GM20000 (cell line): ENCODE data around the gene OR4F15.
"Not testable (repeated sequence)": the region's sequence is repeated elsewhere in the genome, so short reads cannot be mapped to it uniquely, and the experiment has no call there.

Experiments
- DNase-seq: peaks from one replicate; pipeline ENCODE4 v3.0.0; 2012; ENCODE audit warnings: low spot score
- TF ChIP-seq, protein P1 (sequence below): IDR thresholded peaks from 2 replicates; pipeline ENCODE4 v1.5.1; 2012; ENCODE audit warnings: mild to moderate bottlenecking, control low read depth; ENCODE audit errors: extremely low read depth, missing control alignments

OR4F15 gene

DNA sequence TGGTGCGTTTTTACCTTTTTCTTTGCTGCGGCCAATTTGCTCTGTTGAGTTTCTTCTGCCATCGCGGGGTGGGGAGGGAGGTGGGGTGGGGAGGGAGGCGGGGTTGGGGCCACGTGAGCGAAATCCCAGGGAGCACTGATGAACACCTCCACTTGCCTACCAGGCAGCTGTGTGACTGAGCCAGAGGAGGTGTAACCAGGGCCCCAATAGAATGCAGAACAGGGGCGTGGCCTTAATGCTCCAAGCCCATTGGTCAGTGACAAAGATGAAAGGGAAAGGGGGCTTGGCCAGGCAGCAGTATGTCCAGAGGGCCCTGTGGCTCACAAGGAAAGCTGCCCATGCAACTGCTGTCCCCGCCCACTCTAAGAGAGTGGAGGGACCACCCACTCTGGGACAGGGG, 30.1 kb upstream of the OR4F15 start:
- no peak for DNase-seq
- TF ChIP-seq, protein P1, sequence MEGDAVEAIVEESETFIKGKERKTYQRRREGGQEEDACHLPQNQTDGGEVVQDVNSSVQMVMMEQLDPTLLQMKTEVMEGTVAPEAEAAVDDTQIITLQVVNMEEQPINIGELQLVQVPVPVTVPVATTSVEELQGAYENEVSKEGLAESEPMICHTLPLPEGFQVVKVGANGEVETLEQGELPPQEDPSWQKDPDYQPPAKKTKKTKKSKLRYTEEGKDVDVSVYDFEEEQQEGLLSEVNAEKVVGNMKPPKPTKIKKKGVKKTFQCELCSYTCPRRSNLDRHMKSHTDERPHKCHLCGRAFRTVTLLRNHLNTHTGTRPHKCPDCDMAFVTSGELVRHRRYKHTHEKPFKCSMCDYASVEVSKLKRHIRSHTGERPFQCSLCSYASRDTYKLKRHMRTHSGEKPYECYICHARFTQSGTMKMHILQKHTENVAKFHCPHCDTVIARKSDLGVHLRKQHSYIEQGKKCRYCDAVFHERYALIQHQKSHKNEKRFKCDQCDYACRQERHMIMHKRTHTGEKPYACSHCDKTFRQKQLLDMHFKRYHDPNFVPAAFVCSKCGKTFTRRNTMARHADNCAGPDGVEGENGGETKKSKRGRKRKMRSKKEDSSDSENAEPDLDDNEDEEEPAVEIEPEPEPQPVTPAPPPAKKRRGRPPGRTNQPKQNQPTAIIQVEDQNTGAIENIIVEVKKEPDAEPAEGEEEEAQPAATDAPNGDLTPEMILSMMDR, result no peak

DNA sequence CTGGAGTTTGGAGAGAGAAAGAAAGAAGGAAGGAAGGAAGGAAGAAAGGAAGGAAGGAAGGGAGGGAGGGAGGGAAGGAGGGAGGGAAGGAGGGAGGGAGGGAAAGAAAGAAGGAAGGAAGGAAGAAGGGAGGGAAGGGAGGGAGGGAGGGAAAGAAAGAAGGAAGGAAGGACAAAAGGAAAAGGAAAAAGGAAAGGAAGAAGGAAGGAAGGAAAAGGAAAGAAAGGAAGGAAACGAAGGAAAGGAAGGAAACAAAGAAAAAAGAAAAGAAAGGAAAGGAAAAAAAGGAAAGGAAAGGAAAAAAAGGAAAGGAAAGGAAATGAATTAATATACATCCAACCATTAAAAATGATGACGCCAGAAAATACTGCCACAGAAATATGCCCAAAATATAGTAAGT, 27.4 kb upstream of the OR4F15 start:
- TF ChIP-seq, protein P1, result no peak
- no peak for DNase-seq

- not testable (repeated sequence) for DNase-seq
Measured at GRCh38 chr15:101786422-101786821, 25.6 kb upstream of the OR4F15 start.

DNA sequence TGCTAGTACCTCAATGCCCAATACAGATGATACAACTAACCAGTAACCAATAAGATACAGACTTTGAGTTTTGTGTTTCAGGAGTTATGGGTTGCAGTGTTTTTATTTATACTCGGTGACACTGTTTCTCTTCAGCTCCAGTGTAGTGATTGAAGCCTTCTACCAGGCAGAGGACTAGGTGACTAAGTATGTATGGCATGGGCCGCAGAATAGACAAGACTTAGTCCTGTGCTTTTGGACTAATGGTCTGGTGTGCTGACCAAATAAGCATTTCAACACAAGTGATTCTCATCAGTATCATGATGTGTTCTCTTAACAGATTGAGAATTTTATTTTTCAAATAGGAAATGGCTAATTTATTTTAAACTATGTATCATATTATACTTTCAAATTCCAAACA, 24.0 kb upstream of the OR4F15 start:
- not testable (repeated sequence) for DNase-seq

DNA sequence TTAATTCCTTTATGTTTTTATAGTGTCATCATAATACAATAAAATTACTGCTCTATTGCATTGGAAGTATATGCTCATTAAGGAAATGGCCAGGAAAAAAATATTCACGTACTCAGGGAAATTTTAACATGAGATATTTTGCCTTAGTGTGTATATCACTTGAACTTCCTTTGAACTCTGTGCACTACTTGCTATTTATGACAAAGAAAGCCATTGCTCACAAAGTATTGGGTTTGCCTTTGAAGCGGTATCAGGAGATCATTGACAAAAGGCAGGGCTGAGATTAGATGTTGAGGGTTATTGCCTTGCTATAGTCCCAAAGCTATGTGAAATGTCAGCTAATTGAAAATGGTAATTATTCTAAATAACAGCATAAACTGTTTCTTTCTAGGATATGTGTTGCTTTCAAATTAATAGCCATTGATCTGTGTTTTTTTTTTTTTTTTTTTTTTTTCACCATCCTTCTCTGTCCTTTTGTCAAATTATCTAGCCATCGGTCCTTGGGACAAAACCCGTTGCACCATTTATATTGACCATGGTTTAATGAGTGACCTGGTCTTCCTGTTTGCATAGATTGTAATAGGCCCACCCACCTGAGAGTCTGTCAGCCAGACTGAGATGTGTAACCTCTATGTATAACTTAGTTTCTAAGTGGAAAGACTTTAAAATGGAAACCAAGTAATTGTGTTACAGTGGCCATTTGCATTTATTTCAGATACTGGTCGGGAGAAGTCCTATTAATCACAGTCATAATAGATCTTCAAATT, 23.3 kb upstream of the OR4F15 start:
- not testable (repeated sequence) for DNase-seq

GRCh38 chr15:101790748-101791147, 21.3 kb upstream of the OR4F15 start:
- DNase-seq, result not testable (repeated sequence)

- DNase-seq, result not testable (repeated sequence)
Measured at GRCh38 chr15:101793981-101794380, 18.0 kb upstream of the OR4F15 start.

GRCh38 chr15:101795455-101795854, 16.5 kb upstream of the OR4F15 start:
- DNase-seq, result no peak
- TF ChIP-seq, protein P1, result no peak

DNA sequence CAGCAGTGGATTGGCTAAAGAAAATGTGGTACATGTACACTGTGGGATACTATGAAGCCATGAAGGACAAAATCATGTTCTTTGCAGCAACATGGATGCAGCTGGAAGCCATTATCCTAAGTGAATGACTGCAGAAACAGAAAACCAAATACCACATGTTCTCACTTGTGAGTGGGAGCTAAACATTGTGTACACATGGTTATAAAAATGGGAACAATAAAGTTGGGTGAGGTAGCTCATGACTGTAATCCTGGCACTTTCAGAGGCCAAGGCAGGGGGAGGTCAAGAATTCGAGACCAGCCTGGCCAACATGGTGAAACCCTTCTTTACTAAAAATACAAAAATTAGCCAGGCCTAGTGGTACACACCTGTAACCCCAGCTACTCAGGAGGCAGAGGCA, 12.3 kb upstream of the OR4F15 start:
- TF ChIP-seq, protein P1, result no peak
- DNase-seq, result no peak

GRCh38 chr15:101801048-101801447, 11.0 kb upstream of the OR4F15 start:
- DNase-seq, result no peak
- TF ChIP-seq, protein P1, result no peak
